Hepatocyte (in vitro differentiated cells): Measurements from ENCODE around the gene PNPLA2. TPM values are rescaled to one million over a fixed set of nuclear protein-coding genes. Genes with fewer than 3 reads are reported as not detected.

Experiments used
- DNase-seq: peaks from one replicate; pipeline ENCODE4 v3.0.0-alpha.2; 2016; ENCODE audit warnings: low spot score
- H2AFZ ChIP-seq: fragments of 200-600 bp; sonication (generic); 2 replicates; pipeline ENCODE4 v1.6.0; 2016; ENCODE audit warnings: antibody characterized with exemption, mild to moderate bottlenecking
- H3K27ac ChIP-seq: fragments of 200-600 bp; sonication (generic); 2 replicates; pipeline ENCODE4 v1.5.1; 2016; ENCODE audit warnings: mild to moderate bottlenecking
- H3K27me3 ChIP-seq: fragments of 200-600 bp; sonication (generic); 2 replicates; pipeline ENCODE4 v1.6.1; 2016
- H3K36me3 ChIP-seq: fragments of 200-600 bp; sonication (generic); replicated peaks from 2 replicates; pipeline ENCODE4 v1.5.1; 2016; ENCODE audit warnings: low read depth; ENCODE audit not compliant: insufficient read depth
- H3K4me1 ChIP-seq: fragments of 200-600 bp; sonication (generic); 2 replicates; pipeline ENCODE4 v1.5.1; 2016; ENCODE audit warnings: mild to moderate bottlenecking, moderate library complexity; ENCODE audit not compliant: insufficient read depth
- H3K4me2 ChIP-seq: fragments of 200-600 bp; sonication (generic); 2 replicates; pipeline ENCODE4 v1.6.0; 2016
- H3K4me3 ChIP-seq: fragments of 200-600 bp; sonication (generic); 2 replicates; pipeline ENCODE4 v1.5.1; 2016; ENCODE audit warnings: mild to moderate bottlenecking
- H3K79me2 ChIP-seq: fragments of 200-600 bp; sonication (generic); 2 replicates; pipeline ENCODE4 v1.6.0; 2017; ENCODE audit warnings: mild to moderate bottlenecking
- H3K9me2 ChIP-seq: fragments of 200-600 bp; sonication (generic); replicated peaks from 2 replicates; pipeline ENCODE4 v1.6.0; 2017; ENCODE audit warnings: mild to moderate bottlenecking; ENCODE audit not compliant: insufficient read depth
- H3K9me3 ChIP-seq: fragments of 200-600 bp; sonication (generic); 2 replicates; pipeline ENCODE4 v1.5.1; 2016; ENCODE audit warnings: low read depth, mild to moderate bottlenecking
- H4K20me1 ChIP-seq: fragments of 200-600 bp; sonication (generic); 2 replicates; pipeline ENCODE4 v1.6.0; 2016; ENCODE audit warnings: mild to moderate bottlenecking; ENCODE audit not compliant: insufficient read depth, poor library complexity, severe bottlenecking
- CTCF ChIP-seq: fragments of 200-600 bp; sonication (generic); IDR thresholded peaks from 2 replicates; pipeline ENCODE4 v1.5.1; 2016; ENCODE audit warnings: antibody characterized with exemption, mild to moderate bottlenecking; ENCODE audit not compliant: poor library complexity
- EZH2 ChIP-seq: fragments of 200-600 bp; sonication (generic); IDR thresholded peaks from 2 replicates; pipeline ENCODE4 v1.6.1; 2016; ENCODE audit warnings: antibody characterized with exemption, mild to moderate bottlenecking, borderline replicate concordance
- EZH2phosphoT487 ChIP-seq: fragments of 200-600 bp; sonication (generic); IDR thresholded peaks from one replicate; pipeline ENCODE4 v1.6.1; 2018; ENCODE audit warnings: antibody characterized with exemption, mild to moderate bottlenecking, low read depth, moderate library complexity; ENCODE audit not compliant: unreplicated experiment, severe bottlenecking
- WGBS: methylation state at CpG from one replicate; pipeline ENCODE4 v1.1.6; 2016; ENCODE audit warnings: low lambda C conversion rate; ENCODE audit errors: missing lambda C conversion rate; 5-methylcytosine and 5-hydroxymethylcytosine counted together
- polyA plus RNA-seq: library from polyadenylated mRNA; unstranded; fragments of >200 nt; fragmentation: Nextera tagmentation; extraction: Ambion mirVana; gene quantifications from 2 replicates; pipeline ENCODE4 v1.2.1, GENCODE V29; 2016
- total RNA-seq: library from RNA; depleted of rRNA; stranded (reverse); fragments of >200 nt; gene quantifications from 2 replicates; pipeline ENCODE4 v1.2.3, GENCODE V29; 2014

PNPLA2 gene
- total and polyA plus RNA-seq, 2 experiments from 2014 or later = 12.9 to 50.0 TPM

GRCh38 chr11:858762-859339 lies 40.1 kb downstream of the PNPLA2 start:
- Histone ChIP-seq H3K4me3 (no peak overlapping the region), H3K36me3 (no peaks in the 10 kb centered on the region), H2AFZ (no peak overlapping the region), H4K20me1 (no peaks in the 10 kb centered on the region), H3K27me3 (no peaks in the 10 kb centered on the region), H3K27ac (no peak overlapping the region), H3K4me2 (no peak overlapping the region), H3K4me1 (peaks cover 31% of the 10 kb centered on the region), H3K9me3 (no peaks in the 10 kb centered on the region), H3K79me2 (no peaks in the 10 kb centered on the region), H3K9me2 (no peaks in the 10 kb centered on the region)
- no peak for DNase-seq
- 100% methylated on average over 2 of the region's 37 CpGs for WGBS
- TF ChIP-seq EZH2 = no peak

- Histone ChIP-seq H3K27me3 (no peaks in the 10 kb centered on the region), H2AFZ (no peak overlapping the region), H3K9me2 (no peaks in the 10 kb centered on the region), H3K4me2 (peak overlapping the region; percentile 67), H3K36me3 (no peaks in the 10 kb centered on the region), H3K27ac (peak overlapping the region; percentile 76), H4K20me1 (no peaks in the 10 kb centered on the region), H3K4me3 (no peak overlapping the region), H3K4me1 (peaks cover 31% of the 10 kb centered on the region), H3K9me3 (no peaks in the 10 kb centered on the region), H3K79me2 (no peaks in the 10 kb centered on the region)
- WGBS = 60% methylated on average over 14 of the region's 31 CpGs
- peak; percentile 87 for DNase-seq
- TF ChIP-seq CTCF = no peak
- no peak for TF ChIP-seq EZH2
- no peak for TF ChIP-seq EZH2phosphoT487
Measured at GRCh38 chr11:859394-860131, 40.8 kb downstream of the PNPLA2 start.

DNA sequence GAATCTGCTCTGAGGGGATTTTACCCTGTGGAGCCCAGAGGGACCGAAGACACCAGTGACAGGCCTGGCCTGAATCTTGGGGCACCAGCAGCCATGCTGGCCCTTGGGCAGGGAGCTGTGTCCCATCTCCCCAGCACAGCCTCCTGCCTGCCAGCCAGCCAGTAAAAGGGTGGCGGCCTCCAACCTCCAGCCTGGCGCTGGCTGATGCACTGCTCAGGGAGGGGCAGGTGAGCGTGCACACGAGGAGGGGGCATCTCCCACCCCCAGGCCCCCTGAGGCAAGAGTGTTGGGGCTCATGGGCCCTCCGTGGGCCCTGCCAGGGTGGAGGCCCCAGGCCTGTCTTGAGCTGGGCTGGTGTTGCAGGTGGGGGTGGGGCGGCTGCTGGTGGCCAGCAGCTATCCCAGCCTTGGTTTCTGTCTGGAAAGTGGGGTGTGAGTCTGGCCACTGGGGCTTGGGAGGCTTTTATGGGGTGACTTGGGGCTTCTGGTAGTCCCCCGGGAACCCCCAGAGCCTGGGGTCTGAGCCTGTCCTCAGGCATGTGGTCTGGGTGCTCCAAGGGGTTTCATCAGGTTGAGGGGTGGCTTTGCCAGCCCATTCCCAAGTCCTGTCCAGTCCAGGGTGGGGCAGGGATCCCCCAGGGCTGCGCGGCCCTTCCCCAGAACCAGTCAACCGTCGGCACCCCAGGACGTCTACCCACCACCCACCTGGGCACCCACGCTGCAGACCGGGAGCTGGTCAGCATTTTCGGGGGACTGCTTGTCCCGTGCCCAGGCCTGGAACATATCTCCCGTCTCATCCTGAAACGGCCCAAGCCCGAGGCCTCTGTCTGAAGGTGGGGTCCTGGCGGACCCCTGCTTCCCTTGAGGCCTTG lies 41.8 kb downstream of the PNPLA2 start:
- no peak for DNase-seq
- Histone ChIP-seq H2AFZ (no peak overlapping the region), H3K79me2 (no peaks in the 10 kb centered on the region), H3K4me3 (no peak overlapping the region), H3K27ac (peak overlapping the region; percentile 76), H3K9me2 (no peaks in the 10 kb centered on the region), H3K27me3 (no peaks in the 10 kb centered on the region), H3K9me3 (no peaks in the 10 kb centered on the region), H3K4me1 (peaks cover 31% of the 10 kb centered on the region), H3K36me3 (no peaks in the 10 kb centered on the region), H3K4me2 (peak overlapping the region; percentile 67), H4K20me1 (no peaks in the 10 kb centered on the region)
- TF ChIP-seq CTCF (no peak), EZH2phosphoT487 (no peak), EZH2 (no peak)
- 88% methylated on average over 21 of the region's 21 CpGs for WGBS
